GM23338 (cell line): Measurements from ENCODE around the gene GOLGB1.

Experiments
- EZH2 ChIP-seq: fragments of 200-600 bp; sonication (generic); IDR thresholded peaks from one replicate; pipeline ENCODE4 v1.8.0; 2017; ENCODE audit warnings: antibody characterized with exemption, mild to moderate bottlenecking, low read depth; ENCODE audit not compliant: unreplicated experiment
- POLR2AphosphoS5 ChIP-seq: IDR thresholded peaks from 2 replicates; pipeline ENCODE4 v1.6.1; 2016; ENCODE audit warnings: antibody characterized with exemption, low read depth
- TF ChIP-seq, protein P1 (sequence below), 2 experiments: fragments of 200-600 bp in 1 of 2; sonication (generic) in 1 of 2; conservative IDR thresholded peaks; 2 replicates each; pipeline versions ENCODE4 v1.5.1 to v1.6.1; 2016 to 2017; ENCODE audit warnings: antibody characterized with exemption in 2 of 2, low read depth in 2 of 2, mild to moderate bottlenecking in 2 of 2, moderate library complexity in 1 of 2
- TF ChIP-seq, protein P2 (sequence below): IDR thresholded peaks from one replicate; pipeline ENCODE4 v1.6.1; 2018; ENCODE audit warnings: antibody characterized with exemption; ENCODE audit not compliant: unreplicated experiment

DNA sequence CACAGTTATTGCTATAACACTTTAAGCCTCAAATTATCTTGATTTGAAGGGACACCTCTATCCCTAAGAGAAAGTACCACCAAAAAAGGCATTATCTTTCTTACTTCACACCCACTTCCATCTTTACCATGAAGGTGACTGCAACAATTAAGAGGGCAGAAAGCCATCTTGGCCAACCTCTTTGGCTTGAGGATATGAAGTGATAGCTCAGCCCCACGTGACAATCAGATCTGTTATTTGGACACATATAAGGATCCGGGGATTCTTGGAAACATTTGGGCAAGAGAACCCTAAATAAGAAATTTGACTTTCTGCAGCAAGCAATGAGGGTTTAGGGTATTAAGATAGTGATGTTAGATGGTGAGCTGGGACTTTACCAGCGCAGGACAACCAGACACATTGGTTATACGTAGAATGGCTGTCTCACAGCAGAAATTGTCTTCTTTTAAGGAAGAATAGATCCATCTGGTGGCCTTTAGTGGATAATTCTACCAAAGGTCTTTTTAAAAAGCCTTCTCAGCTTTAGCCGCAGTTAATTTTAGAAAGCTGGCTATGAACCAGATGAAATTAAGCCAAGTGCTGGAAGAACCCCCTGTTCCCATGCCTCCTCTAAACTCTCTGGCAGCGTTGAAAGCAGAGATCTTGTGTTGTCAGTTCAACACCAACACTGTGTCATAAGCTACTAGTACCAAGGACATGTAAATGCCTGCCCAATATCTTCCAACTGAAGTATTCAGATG is 101.2 kb downstream of the GOLGB1 start:
- TF ChIP-seq, protein P1, sequence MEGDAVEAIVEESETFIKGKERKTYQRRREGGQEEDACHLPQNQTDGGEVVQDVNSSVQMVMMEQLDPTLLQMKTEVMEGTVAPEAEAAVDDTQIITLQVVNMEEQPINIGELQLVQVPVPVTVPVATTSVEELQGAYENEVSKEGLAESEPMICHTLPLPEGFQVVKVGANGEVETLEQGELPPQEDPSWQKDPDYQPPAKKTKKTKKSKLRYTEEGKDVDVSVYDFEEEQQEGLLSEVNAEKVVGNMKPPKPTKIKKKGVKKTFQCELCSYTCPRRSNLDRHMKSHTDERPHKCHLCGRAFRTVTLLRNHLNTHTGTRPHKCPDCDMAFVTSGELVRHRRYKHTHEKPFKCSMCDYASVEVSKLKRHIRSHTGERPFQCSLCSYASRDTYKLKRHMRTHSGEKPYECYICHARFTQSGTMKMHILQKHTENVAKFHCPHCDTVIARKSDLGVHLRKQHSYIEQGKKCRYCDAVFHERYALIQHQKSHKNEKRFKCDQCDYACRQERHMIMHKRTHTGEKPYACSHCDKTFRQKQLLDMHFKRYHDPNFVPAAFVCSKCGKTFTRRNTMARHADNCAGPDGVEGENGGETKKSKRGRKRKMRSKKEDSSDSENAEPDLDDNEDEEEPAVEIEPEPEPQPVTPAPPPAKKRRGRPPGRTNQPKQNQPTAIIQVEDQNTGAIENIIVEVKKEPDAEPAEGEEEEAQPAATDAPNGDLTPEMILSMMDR (conservative IDR thresholded peaks at IDR 0.05; ENCODE audit: low read depth in 2 of 2): peak in 1 of 2 experiments; percentile 18; a peak in 3 of 4 replicates
- no peak for TF ChIP-seq POLR2AphosphoS5
- no peak for TF ChIP-seq EZH2
- TF ChIP-seq, protein P2, sequence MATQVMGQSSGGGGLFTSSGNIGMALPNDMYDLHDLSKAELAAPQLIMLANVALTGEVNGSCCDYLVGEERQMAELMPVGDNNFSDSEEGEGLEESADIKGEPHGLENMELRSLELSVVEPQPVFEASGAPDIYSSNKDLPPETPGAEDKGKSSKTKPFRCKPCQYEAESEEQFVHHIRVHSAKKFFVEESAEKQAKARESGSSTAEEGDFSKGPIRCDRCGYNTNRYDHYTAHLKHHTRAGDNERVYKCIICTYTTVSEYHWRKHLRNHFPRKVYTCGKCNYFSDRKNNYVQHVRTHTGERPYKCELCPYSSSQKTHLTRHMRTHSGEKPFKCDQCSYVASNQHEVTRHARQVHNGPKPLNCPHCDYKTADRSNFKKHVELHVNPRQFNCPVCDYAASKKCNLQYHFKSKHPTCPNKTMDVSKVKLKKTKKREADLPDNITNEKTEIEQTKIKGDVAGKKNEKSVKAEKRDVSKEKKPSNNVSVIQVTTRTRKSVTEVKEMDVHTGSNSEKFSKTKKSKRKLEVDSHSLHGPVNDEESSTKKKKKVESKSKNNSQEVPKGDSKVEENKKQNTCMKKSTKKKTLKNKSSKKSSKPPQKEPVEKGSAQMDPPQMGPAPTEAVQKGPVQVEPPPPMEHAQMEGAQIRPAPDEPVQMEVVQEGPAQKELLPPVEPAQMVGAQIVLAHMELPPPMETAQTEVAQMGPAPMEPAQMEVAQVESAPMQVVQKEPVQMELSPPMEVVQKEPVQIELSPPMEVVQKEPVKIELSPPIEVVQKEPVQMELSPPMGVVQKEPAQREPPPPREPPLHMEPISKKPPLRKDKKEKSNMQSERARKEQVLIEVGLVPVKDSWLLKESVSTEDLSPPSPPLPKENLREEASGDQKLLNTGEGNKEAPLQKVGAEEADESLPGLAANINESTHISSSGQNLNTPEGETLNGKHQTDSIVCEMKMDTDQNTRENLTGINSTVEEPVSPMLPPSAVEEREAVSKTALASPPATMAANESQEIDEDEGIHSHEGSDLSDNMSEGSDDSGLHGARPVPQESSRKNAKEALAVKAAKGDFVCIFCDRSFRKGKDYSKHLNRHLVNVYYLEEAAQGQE: no peak
